ENCODE measurements around the gene SLC1A2.
"Not testable (repeated sequence)": the region's sequence is repeated elsewhere in the genome, so short reads cannot be mapped to it uniquely, and the experiment has no call there.

SLC1A2 gene

GRCh38 chr11:35227576-35228327 is 191.6 kb downstream of the SLC1A2 start:
- no peak for DNase-seq (ENCODE audit: low read depth, low spot score)

GRCh38 chr11:35226756-35227155 is 192.6 kb downstream of the SLC1A2 start:
- DNase-seq (ENCODE audit: low read depth, low spot score) = not testable (repeated sequence)

- DNase-seq (ENCODE audit: low read depth, low spot score) = no peak
Observed at GRCh38 chr11:35225946-35226520, 193.3 kb downstream of the SLC1A2 start.

- DNase-seq (ENCODE audit: low read depth, low spot score) = no peak
Observed at GRCh38 chr11:35223991-35224390, 195.4 kb downstream of the SLC1A2 start.

DNA sequence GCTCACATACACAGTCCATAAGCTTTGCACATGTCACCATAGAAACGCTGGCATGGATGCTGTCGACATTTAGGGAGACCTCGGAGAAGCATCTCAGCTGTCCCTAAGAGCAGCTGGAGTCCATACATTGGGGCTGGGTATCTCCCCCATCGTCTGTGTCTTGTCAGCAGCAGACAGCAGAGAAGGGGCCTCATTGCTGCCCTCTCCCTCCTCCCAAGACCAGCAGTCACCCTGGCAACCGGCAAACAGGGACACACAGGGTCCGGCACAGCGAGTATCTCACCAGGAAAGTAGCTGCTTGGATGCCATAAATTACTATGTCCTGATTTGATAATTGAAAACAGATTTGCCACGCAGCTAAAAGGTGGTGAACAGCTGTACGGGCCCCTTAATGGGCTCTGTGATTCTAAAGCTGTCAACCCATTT is 196.0 kb downstream of the SLC1A2 start:
- DNase-seq (ENCODE audit: low read depth, low spot score) = no peak

GRCh38 chr11:35218956-35219355 is 200.4 kb downstream of the SLC1A2 start:
- no peak for DNase-seq (ENCODE audit: low read depth, low spot score)

GRCh38 chr11:35216962-35217678 is 202.2 kb downstream of the SLC1A2 start:
- no peak for DNase-seq (ENCODE audit: low read depth, low spot score)

DNA sequence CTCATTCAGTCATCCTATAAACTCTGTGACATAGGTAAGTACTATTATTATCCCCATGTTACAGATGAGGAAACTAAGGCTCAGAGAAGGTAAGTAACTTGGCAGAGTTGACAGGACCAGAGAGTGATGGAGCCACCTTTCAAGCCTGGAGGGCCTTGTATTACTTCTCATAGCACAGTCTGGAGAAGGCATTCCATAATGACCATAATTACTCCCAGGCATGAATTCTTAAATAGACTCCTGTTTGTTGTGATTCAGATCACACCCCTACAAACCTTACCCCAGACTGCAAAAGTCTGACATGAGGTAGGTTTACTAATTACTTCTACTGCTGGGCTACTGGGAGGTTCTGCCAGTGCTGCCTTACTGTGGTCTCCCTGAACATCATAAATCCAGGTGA is 203.4 kb downstream of the SLC1A2 start:
- DNase-seq (ENCODE audit: low read depth, low spot score) = no peak

DNA sequence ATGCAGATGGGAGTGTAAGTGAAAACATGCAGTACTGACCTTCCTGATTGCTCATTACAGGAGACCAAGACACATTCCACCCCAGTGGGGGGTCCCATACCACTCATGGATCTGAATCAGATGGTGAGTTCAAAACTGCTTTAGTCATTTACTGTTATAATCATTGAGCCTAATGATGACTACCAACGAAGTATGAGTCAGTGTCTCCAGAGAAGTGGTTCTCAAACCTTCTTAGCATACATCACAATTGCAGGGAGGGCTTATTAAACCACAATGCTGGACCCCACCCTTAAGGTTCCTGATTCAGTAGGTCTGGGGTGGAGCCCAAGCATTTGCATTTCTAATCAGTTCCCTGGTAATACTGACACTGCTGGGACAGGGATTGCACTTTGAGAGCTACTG is 204.6 kb downstream of the SLC1A2 start:
- peak; percentile 82 for DNase-seq (ENCODE audit: low read depth, low spot score)

DNA sequence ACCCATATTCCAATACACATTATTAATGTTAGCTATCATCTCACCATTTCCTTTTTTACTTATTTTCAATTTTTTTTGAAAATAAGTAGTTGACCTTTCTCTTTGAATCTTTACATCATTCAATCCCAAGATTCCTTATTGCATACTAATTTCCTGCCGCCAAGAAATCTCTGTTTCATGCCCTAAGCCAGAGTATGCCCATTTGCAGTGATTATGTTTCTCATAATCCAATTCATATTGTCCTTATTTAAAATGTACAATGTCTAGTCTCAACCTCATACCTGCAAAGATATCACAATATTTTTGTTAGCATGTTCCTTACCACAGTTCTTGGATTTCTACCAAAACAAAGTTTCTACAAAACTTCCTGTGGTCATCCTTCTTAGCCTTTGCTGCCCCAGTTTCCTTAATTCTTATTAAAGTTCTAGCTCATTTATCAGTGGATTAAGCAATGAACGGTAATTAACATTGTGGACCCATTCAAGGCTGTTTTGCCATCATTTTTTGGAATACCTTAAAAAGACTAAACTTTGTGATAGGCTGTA is 205.1 kb downstream of the SLC1A2 start:
- no peak for DNase-seq (ENCODE audit: low read depth, low spot score)

DNA sequence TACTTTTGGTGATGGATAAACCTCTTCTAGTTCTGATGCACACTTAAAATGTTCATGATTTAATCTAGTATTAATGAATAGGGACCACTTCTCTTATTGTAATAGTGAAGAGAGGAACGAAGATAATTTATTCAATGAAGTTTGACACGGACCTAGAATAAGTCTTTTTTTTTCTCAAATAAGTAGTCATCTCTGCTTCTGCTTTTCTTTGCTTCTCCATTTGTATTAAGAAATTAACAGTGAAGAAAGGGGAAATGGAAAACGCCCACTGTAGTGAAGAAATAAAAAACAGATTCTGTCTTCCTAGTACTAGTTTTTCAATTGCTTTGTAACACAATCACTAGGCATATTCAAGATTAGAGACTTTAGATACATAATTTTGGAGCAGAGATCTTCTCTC is 207.4 kb downstream of the SLC1A2 start:
- no peak for DNase-seq (ENCODE audit: low read depth, low spot score)

- DNase-seq (ENCODE audit: low read depth, low spot score) = no peak
Observed at GRCh38 chr11:35210876-35211546, 208.3 kb downstream of the SLC1A2 start.

- no peak for DNase-seq (ENCODE audit: low read depth, low spot score)
Observed at GRCh38 chr11:35208795-35209194, 210.6 kb downstream of the SLC1A2 start.

GRCh38 chr11:35207471-35208403 is 211.6 kb downstream of the SLC1A2 start:
- DNase-seq (ENCODE audit: low read depth, low spot score) = no peak

DNA sequence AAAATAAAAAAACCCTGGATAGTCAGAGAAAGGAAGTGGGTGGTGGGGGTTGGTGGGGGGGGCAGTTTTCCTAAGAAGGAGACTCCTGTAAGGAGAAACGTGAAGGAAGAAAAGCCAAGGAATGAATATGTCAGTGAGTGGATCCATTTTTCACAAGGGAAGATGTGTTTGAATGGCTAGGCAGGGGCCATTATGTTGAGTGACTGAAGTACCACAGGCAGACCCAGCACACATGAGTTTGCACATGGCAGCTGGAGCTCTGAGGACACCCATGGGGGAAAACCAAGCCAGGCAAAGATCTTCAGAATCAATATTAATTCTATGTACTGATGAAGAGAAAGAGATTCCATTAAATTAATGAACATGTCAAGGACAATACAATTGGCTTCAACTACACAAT is 212.7 kb downstream of the SLC1A2 start:
- no peak for DNase-seq (ENCODE audit: low read depth, low spot score)

DNA sequence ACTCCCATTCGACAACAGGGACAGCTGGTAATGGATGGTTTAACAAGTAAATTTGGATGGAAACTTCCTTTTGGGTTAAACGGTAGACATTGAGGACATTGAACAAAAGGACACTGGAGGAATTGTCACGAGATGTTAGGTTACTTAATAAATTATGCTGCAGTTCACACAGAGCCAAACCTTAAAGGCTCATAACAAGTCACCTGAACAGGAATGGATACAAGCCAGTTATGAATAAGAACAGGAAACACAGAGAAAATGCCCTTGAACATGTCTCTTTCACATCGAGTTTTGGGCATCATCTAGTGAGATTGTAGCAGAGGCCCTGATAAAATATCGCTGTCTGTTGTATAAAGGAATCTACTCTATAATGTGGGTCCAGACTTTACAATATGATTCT is 214.7 kb downstream of the SLC1A2 start:
- no peak for DNase-seq (ENCODE audit: low read depth, low spot score)
